Right ventricle myocardium inferior (tissue), 1 donor: ENCODE results near the gene SCGB1D1. TPM values are rescaled to one million over a fixed set of nuclear protein-coding genes. Genes with fewer than 3 reads are reported as not detected.
A peak's percentile ranks its signal among the peaks of the same experiment; 100 is the strongest.
"Not testable (repeated sequence)": the region's sequence is repeated elsewhere in the genome, so short reads cannot be mapped to it uniquely, and the experiment has no call there.

Experiments
- ATAC-seq: fragments of 200-7000 bp; cut with Tn5 transposase; one replicate; pipeline ENCODE4 v1.9.1; 2020; ENCODE audit warnings: mild to moderate bottlenecking, moderate library complexity
- DNase-seq: peaks from one replicate; pipeline ENCODE4 v3.0.0; 2021; ENCODE audit errors: missing footprints
- intact Hi-C: fragments of 100-400 bp; cut with DNase I; formaldehyde crosslinking; loops from one replicate; pipeline ENCODE4 v1.11.0; 2022
- total RNA-seq: library from RNA; stranded (reverse); fragmentation: NEBNext Ultra II Directional; extraction: Animal tissue kit (Norgen Biotek cat#: 25700); gene quantifications from one replicate; pipeline ENCODE4 v1.2.1, GENCODE V29; 2021
- donor health status: DM: no; HTN: yes; CAD: no; lungs with severe emphysema.

The SCGB1D1 gene
- total RNA-seq, 1 donor from 2014 or later = not detected

DNA sequence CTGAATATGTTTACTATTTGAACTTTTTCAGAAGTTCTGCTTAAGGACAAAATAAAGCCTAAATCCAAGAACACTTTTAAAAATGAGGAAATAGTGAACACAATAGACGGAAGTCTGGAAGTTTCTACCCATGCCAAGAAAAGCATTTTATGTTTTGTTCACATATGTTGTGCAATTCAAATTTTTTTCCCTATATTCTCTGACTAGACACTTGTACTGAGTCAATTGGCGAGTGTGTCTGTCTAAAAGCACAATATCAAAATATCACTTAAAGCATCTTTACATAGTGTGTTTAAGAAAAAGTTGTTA is 37.0 kb upstream of the SCGB1D1 start:
- intact Hi-C loops = no loop called here
- DNase-seq (no peak), ATAC-seq (no peak)

DNA sequence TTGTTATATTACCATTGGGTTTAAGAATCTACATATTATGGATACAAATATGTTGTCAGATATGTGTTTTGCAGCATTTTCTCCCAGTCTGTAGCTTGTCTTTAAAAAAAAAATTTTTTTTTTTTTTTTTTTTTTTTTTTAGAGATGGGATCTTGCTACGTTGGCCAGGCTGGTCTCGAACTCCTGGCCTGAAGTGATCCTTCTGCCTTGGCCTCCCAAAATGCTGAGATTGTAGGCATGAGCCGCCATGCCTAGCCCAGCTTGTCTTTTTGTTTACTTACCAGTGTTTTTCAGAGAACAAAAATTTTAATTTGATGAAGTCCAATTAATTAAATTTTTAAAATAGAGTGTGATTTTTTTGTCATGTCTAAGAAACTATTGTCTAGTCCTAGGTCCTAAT is 36.4 kb upstream of the SCGB1D1 start:
- ATAC-seq (no peak), DNase-seq (no peak)
- intact Hi-C loops = no loop called here

DNA sequence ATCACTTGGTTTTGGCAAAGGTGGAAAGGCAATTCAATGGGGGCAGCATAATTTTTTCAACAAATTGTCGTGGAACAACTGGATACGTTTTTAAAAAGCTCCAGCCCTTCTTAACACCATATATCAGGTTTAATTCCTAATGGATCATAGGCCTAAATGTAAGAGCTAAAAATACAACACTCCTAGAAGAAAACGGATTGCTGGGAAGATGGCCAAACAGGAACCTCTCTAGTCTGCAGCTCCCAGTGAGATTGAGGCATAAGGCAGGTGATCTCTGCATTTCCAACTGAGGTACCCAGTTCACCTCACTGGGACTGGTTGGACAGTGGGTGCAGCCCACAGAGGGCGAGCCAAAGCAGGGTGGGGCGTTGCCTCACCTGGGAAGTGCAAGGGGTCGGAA is 32.4 kb upstream of the SCGB1D1 start:
- intact Hi-C loops = no loop called here
- ATAC-seq (no peak), DNase-seq (no peak)

DNA sequence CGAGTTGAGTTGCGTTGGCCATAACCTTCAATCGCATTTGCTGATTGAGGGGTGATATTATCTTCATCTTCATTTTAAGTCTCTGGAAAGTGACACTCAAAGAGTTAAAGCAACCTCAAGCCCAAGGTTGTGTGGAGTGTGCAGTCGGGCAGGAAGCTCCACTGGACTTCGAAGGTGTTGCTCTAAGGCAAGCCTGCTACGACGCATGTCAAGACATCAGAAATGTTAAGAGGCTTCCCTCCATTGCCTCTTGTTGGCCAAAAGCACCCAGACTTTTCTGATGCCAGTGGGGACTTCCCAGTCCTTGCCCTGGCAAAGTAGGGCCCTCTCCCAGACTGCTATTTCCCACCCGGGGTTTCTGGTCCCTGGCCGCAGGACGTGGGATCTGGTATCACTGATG is 23.6 kb upstream of the SCGB1D1 start:
- DNase-seq (no peak), ATAC-seq (no peak)
- intact Hi-C loops = no loop called here

DNA sequence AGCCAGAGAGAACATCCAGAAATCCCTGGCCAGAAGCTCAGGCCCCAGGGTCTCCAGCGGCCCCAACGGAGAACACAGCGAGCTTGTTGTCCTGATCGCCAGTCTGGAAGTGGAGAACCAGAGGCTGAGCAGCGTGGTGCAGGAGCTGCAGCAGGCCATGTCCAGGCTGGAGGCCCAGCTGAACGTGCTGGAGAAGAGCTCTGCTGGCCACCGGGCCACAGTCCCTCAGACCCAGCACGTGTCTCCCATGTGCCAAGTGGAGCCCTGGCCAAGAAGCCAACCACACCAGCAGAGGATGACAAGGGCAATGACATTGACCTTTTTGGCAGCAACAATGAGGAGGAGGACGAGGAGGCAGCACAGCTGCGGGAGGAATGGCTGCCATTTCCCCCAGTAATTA is 20.6 kb upstream of the SCGB1D1 start:
- DNase-seq = peak; percentile 76
- intact Hi-C loops = no loop called here
- ATAC-seq = peak; percentile 59

DNA sequence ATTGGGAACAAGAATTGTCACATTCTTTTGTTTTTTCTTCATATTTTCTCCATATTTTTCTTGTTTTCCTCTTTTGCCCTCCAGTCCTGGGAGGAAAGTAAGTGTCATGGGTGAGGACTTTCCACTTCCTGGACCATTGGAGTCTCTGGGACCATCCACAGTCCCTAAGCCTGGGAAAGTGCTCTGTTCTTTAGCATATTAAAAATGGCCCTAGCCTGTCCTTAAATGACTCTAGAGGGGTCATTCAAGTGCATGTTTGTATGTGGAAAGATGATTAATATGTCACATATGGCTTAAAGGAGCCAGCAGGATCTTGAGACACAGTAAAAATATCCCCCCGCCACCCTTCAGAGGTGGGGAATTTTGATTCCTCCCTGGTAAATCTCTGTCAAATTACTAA is 20.1 kb upstream of the SCGB1D1 start:
- DNase-seq = no peak
- ATAC-seq = peak; percentile 53
- intact Hi-C loops = loop anchor here (5.0 kb wide), 1 partner anchor 207 kb away; no protein-coding TSS in a partner anchor

DNA sequence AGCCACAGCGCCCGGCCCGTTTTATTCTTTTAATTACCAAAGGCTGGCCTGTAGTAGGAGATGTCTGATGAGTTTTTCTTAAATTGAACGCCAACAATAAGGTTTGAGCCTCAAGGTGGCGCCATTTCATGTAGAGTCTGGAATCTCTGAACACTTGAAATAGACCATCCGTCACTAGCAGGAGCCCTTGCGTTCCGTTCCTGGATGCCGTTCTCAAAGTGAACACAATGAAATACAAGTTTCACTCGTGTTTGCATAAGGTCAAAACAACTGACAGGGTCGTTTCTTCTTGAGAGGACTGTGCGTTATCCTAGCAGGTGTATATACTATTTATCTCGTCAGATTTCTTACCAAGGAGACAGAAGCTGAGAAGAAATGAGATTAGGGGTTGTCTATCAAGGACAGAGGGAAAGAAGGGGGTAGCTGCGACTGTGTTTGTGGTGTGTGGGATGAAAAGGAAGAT is 18.7 kb upstream of the SCGB1D1 start:
- DNase-seq (no peak), ATAC-seq (peak; percentile 74)
- intact Hi-C loops = loop anchor here (1.0 to 5.0 kb wide), 2 partner anchors 140 to 206 kb away; no protein-coding TSS in a partner anchor

DNA sequence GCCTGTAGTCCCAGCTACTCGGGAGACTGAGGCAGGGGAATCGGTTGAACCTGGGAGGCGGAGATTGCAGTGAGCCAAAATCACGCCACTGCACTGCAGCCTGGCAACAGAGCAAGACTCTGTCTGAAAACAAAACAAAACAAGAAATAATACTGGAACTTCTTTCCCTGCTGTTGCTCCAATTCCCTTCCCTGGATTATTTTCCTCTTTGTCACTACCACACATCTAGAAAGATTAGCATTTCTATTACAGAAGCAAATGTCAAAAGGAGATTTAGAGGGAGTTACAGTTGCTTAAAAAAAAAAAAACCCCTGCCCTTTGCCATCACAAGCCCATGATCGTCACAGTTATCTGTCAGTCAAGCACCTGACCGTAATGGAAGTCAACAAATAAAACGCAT is 17.7 kb upstream of the SCGB1D1 start:
- no peak for DNase-seq
- intact Hi-C loops = loop anchor here (5.0 kb wide), 1 partner anchor 205 kb away; no protein-coding TSS in a partner anchor
- ATAC-seq = no peak

DNA sequence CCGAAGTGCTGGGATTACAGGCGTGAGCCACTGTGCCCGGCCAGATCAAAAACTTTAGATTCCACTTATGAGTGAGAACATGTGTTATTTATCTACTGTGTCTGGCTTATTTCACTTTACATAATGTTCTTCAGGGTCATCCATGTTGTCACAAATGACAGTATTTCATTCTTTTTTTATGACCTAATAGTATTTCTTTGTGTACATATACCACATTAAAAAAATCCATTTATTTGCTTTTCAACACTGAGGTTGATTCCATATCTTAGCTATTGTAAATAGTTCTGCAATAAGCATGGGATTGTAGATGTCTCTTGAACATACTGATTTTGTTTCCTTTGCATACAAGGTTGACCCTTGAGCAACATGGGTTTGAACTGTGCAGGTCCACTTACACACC is 13.2 kb upstream of the SCGB1D1 start:
- intact Hi-C loops = no loop called here
- DNase-seq = no peak
- ATAC-seq = no peak

DNA sequence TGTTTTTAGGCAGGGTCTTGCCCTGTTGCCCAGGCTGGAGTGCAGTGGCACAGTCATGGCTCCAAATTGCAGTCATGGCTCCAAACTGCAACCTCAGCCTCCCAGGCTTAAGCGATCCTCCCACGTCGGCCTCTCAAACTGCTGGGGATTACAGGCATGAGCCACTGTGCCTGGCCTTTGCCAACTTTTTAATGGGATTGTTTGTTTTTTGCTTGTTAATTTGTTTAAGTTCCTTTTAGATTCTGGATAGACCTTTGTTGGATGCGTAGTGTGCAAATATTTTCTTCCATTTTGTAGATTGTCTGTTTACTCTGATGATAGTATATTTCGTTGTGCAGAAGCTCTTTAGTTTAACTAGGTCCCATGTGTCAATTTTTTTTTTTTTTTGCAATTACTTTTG is 10.0 kb upstream of the SCGB1D1 start:
- intact Hi-C loops = no loop called here
- DNase-seq = no peak
- ATAC-seq = no peak

DNA sequence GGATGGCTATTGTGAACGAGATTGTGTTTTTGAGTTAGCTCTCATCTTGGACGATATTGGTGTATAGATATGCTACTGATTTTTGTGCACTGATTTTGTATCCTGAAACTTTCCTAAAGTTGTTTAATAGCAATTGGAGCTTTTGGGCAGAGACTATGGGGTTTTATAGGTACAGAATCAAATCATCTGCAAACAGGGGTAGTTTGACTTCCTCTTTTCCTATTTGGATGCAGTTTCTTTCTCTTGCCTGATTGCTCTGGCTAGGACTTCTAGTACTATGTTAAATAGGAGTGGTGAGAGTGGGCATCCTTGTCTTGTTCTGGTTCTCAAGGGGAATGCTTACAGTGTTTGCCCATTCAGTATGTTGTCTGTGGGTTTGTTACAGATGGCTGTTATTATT is 8.9 kb upstream of the SCGB1D1 start:
- DNase-seq = no peak
- intact Hi-C loops = no loop called here
- no peak for ATAC-seq

DNA sequence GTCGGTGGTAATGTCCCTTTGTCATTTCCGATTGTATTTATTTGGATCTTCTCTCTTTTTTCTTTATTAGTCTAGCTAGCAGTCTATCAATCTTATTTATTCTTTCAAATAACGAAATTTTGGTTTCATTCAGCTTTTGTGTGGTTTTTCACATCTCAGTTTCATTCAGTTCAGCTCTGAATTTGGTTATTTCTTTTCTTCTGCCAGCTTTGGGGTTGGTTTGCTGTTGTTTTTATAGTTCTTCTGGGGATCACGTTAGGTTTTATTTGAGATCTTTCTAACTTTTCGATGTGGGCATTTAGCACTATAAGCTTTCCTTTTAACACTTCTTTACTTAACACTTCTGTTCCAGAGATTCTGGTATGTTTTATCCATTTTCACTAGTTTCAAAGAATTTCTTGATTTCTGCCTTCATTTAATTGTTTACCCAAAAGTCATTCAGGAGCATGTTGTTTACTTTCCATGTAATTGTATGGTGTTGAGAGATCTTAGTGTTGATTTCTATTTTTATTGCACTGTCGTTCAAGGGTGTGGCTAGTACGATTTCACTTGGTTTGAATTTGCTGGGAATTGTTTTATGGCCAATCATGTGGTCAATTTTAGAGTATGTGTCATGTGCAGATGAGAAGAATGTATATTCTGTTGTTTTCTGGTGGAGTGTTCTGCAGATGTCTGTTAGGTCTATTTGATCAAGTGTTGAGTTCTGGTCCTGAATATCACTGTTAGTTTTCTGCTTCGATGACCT is 7.7 kb upstream of the SCGB1D1 start:
- DNase-seq (no peak), ATAC-seq (no peak)
- intact Hi-C loops = no loop called here

DNA sequence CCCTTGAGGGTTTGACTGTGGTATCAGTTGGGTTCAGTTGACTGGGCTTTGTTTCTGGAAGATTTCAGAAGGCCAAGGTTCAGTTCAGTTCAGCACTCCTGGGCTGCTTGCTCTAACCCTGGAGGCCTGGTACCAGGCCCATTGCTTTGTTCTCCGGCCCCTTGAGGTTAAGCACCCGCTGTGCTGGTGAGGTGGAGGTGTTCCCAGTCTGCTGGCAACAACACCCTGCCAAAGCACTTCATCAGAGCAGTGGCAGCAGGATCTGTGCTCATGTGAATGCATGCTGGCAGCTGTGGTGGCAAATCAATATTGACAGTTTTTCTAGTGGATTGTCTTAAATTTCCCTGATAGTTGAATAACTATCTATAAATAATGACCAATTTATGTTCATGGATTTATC is 3.8 kb upstream of the SCGB1D1 start:
- ATAC-seq (peak; percentile 86), DNase-seq (no peak)
- intact Hi-C loops = no loop called here

DNA sequence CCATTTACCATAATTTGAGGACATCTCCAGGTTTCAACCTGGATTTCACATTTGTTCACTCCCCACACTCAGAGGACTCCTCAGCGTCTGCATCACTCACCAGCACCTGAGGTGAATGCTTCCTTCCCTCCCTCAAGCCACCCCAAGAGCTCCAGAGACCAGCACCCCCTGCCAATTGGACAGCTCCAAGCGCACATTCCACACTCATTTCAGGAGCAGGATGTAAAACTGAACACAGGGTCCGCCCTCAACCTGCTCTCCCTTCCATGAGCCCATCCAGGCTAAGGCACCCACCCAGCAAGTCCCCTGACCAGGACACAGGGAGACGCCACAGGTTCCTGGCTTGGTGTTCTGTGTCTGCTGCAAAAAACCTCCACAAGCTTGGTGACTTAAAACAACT is 3.9 kb downstream of the SCGB1D1 start:
- intact Hi-C loops = no loop called here
- DNase-seq (no peak), ATAC-seq (no peak)

DNA sequence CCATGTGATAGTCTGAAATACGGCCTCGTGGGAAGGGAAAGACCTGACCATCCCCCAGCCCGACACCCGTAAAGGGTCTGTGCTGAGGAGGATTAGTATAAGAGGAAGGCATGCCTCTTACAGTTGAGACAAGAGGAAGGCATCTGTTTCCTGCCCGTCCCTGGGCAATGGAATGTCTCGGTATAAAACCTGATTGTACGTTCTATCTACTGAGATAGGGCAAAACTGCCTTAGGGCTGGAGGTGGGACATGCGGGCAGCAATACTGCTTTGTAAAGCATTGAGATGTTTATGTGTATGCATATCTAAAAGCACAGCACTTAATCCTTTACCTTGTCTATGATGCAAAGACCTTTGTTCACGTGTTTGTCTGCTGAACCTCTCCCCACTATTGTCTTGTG is 5.0 kb downstream of the SCGB1D1 start:
- DNase-seq, ATAC-seq, intact Hi-C loops: not testable (repeated sequence)

DNA sequence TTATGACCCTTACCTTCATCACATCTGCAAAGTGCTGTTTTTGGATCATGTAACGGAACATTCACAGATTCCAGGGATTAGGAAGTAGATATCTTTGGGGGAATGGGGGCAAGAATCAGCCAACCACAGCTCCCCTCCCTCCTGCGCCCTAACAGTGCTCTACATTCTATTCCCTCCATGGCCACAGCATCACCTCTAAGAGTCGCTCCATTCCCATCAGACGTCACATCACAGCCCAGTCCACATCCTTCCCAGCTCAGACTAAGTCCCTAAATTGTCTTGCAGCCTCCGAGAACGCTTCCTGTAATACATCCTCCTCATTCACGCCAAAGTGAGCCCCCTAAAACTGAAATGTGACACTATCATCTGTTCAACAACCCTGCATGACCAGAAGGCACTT is 5.9 kb downstream of the SCGB1D1 start:
- DNase-seq = no peak
- ATAC-seq = no peak
- intact Hi-C loops = no loop called here

DNA sequence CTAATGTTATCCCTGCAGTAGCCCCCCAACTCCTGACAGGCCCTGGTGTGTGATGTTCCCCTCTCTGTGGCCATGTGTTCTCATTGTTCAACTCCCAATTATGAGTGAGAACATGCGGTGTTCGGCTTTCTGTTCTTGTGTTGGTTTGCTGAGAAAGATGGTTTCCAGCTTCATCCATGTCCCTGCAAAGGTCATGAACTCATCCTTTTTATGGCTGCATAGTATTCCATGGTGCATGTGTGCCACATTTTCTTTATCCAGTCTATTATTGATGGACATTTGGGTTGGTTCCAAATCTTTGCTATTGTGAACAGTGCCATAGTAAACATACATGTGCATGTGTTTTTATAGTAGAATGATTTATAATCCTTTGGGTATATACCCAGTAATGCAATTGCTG is 7.4 kb downstream of the SCGB1D1 start:
- intact Hi-C loops, DNase-seq, ATAC-seq: not testable (repeated sequence)

DNA sequence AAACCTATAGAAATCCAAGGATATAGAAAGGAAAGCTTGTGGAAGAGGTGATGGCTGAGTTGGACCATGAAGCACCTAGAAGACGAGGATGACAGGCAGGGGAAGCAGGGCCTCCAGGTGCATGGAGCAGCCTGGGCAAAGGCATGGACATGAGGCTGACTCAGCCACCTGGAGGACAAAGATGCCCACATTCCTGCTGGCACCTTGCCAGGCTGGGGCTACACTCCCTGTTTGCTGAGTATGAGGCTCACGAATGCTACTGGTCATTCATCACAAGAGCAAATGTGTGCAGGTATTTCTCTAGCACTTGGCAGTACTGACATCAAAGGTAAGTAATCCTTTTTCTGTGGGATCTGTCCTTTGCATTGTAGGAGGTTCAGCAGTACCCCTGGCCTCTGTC is 11.4 kb downstream of the SCGB1D1 start:
- ATAC-seq (no peak), DNase-seq (no peak)
- intact Hi-C loops = no loop called here

DNA sequence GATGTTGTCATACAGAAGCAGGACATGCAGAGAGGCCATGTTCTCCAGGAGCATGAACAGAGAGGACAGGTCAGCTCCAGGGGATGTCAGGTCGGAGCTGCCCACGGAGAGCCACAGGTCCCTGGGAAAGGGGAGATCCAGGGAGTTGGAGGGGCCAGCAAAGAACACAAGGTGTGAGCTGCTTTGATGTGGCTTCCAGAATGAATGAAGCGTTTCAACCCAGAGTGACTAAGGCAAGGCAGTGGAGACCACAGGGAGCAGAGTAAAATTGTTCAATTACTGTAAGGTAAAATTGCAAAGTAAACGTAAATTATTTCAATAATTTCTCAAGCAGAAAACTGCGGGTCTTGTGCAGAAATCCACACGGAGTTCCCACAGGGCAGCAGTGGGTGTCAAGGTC is 12.9 kb downstream of the SCGB1D1 start:
- intact Hi-C loops = no loop called here
- no peak for ATAC-seq
- no peak for DNase-seq

DNA sequence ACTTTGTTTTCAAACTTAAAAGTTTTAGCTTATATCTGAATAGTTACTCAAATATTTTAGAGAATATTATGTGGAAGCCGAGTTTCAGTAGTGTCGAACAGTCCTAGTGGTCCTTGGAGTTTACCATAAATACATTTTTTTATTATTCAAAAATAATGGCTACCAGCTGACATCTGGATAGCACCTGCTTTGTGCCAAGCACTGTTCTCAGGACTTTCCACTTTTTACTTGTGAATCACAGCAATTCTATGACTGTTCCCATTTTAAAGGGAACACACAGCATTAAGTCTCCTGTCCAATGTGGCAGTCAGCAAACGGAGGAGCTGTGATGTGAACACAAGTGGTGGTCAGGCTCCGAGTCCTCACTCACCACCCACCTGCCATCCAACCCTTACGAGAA is 14.4 kb downstream of the SCGB1D1 start:
- intact Hi-C loops = no loop called here
- DNase-seq = no peak
- ATAC-seq = no peak

DNA sequence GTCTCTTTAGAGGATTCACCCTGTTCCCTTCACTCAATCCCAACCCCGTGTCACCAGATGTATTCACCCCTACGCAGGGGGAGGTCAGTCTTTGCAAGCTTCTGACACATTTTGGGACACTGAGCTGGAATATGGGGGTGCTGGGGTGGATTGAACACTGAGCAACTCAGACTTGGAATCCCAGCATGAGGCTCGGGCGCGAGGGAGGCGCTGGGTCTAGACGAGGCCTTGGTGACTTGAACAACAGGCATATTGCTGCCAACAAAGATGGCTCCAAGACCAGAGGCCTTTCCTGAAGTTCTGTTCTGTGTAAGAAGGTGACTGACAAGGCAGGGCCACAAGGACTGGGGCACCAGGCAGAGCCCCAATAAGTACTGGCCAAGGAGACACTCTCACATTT is 15.4 kb downstream of the SCGB1D1 start:
- no peak for DNase-seq

More for the DNA sequence above, 15.4 kb downstream of the SCGB1D1 start:
- intact Hi-C loops = no loop called here
- no peak for ATAC-seq
